Measurements from ENCODE around the gene TPRKB. TPM values are rescaled to one million over a fixed set of nuclear protein-coding genes. Genes with fewer than 3 reads are reported as not detected.

The TPRKB gene
- 70.9 to 81.8 TPM (median 73.9 TPM) in 5 replicates for total RNA-seq (2022; extraction: Qiagen RNA extraction)

DNA sequence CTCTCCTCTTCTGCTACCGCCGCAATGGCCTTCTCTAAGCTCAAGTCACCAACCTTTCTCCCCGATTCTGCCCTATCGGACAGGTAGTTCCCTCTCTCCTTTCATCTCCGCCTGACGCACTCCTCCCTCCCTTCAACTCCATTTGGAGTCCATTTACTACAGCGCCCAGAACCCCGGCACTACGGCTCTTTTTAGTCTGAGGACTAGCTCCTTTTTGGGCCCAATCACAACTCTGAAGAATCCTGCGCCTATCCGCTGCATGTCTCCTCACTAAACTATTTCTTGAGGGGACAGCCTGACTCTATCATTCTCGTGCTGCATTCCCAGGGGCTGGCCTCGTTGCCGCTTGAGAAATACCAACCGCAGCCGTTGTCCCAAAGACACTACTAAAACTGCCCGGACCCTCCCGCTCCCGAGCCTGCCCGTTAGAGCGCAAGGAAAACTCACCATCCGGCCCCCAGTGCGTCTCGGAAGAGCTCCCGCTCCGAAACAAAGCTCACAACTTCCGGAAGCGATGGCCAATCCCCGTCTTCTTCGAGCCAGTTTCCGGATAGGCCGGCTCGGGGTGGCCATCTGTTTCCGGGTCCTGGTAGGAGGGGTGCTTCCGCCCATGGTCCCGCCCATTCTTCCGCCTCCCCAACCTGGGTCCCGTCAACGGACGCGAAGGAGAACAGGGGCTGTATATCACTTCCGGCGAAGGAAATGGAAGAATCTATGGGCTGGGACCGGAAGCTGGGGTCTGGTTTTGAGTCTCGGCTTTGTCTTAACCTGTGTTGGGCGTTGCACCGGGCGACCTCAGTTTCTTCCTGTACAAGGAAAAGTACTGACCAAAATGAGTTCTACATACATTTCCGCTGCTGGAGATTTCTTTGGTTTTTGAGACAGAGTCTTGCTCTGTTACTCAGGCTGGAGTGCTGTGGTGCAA, at the start of gene TPRKB:
Gene TPRKB, minus strand, starts transcription at position 491 of the 925 bp plus-strand sequence. CDS start 2,776 bp downstream, outside the sequence.

GRCh38 chr2:73783883-73784282, 46.7 kb upstream of the TPRKB start, which contains the start of gene C2orf78:
C2orf78 (plus strand) TSS chr2:73784183; CDS start chr2:73784310, 127 bp downstream.

DNA sequence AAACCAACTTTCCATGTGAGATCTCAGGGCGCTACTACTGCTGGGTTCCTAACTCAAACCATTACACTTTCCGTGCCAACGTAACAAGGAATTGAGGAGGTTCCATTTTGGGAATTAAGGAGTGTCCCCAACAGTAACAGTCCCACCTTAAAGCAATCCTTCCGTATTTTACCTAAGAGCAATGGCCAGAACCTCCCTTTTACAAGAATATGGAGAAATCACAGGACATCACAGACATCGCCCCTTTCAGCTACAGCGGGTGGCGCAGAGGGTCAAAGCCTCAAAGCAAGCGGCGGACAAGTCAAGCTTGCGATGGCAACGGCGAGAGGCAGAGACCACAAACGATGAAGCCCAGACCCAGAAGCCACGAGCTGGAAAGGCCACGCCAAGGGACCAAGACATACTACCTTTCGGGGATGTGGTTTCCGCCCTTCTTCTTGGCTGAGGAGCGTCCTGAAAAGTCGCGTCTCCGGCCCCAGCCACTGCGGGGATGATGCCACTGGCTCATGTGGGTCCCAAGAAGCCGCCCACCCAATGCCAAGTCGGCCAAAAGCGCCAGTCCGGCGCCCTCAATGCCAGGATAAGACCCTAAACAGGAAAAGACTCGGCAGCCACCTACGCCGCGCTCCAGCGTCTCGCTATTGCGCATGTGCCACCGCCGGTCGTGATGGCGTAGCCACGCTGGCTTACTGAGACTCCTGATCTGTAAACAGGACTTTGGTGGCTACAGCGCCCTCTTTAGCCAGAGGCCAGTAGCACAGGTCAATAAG, 42.5 kb upstream of the TPRKB start, which contains the start of gene DUSP11:
Gene DUSP11, minus strand, starts transcription at position 637 of the 770 bp plus-strand sequence. Its CDS starts 129 bp downstream, at position 508.

Other genes starting within 250 kb of the TPRKB start
- gene NAT8, start 94.9 kb downstream of the TPRKB start, total RNA-seq (2022; extraction: Qiagen RNA extraction) = not detected in 5 replicates
- gene DUSP11, start 42.8 kb upstream of the TPRKB start, total RNA-seq (2022; extraction: Qiagen RNA extraction) = 37.2 to 42.6 TPM (median 39.3 TPM) in 5 replicates
- not detected in 5 replicates for gene C2orf78, start 46.8 kb upstream of the TPRKB start, total RNA-seq (2022; extraction: Qiagen RNA extraction)
- 47.5 to 53.5 TPM (median 51.6 TPM) in 5 replicates for gene STAMBP, start 91.6 kb upstream of the TPRKB start, total RNA-seq (2022; extraction: Qiagen RNA extraction)
- 0.26 to 0.40 TPM (median 0.31 TPM) in 5 replicates for gene ACTG2, start 155.7 kb upstream of the TPRKB start, total RNA-seq (2022; extraction: Qiagen RNA extraction)
- gene DGUOK, start 189.5 kb upstream of the TPRKB start, total RNA-seq (2022; extraction: Qiagen RNA extraction) = 153 to 170 TPM (median 160 TPM) in 5 replicates
- gene TET3, start 247.6 kb upstream of the TPRKB start, total RNA-seq (2022; extraction: Qiagen RNA extraction) = 8.4 to 10.7 TPM (median 9.9 TPM) in 5 replicates

Measured in A549 treated with AZD2906 at 1 μM for 4 hours (cell line).